Measurements from ENCODE around the gene ABCB10. TPM values are rescaled to one million over a fixed set of nuclear protein-coding genes. Genes with fewer than 3 reads are reported as not detected.

The ABCB10 gene
- total RNA-seq, 4 donors from 2014 or later, result 13.4 to 20.7 (median 17.6) TPM

- no peak for TF ChIP-seq CTCF (IDR thresholded peaks at IDR 0.05; ENCODE audit: low read depth)
Observed at GRCh38 chr1:229581485-229581884, 23.0 kb upstream of the ABCB10 start.

- no peak for TF ChIP-seq CTCF (IDR thresholded peaks at IDR 0.05; ENCODE audit: low read depth)
Observed at GRCh38 chr1:229579059-229579673, 20.7 kb upstream of the ABCB10 start.

- TF ChIP-seq CTCF (IDR thresholded peaks at IDR 0.05; ENCODE audit: low read depth), result no peak
Observed at GRCh38 chr1:229578168-229579058, 19.9 kb upstream of the ABCB10 start.

GRCh38 chr1:229574679-229575442, 16.4 kb upstream of the ABCB10 start:
- no peak for TF ChIP-seq CTCF (IDR thresholded peaks at IDR 0.05; ENCODE audit: low read depth)

- TF ChIP-seq CTCF (IDR thresholded peaks at IDR 0.05; ENCODE audit: low read depth), result no peak
Observed at GRCh38 chr1:229572286-229572685, 13.8 kb upstream of the ABCB10 start.

- TF ChIP-seq CTCF (IDR thresholded peaks at IDR 0.05; ENCODE audit: low read depth), result no peak
Observed at GRCh38 chr1:229570891-229571516, 12.5 kb upstream of the ABCB10 start.

Measured in subcutaneous adipose tissue (tissue), 4 donors.